HG03196 (cell line): Measurements from ENCODE around the gene ZNF862.
"Not testable (repeated sequence)": the region's sequence is repeated elsewhere in the genome, so short reads cannot be mapped to it uniquely, and the experiment has no call there.

Source experiments
- ATAC-seq: cut with Tn5 transposase; IDR thresholded peaks from one replicate; pipeline ENCODE4 v1.9.1; 2021; ENCODE audit not compliant: unreplicated experiment

The ZNF862 gene

GRCh38 chr7:149824301-149824741 lies 13.9 kb upstream of the ZNF862 start:
- ATAC-seq, result no peak

DNA sequence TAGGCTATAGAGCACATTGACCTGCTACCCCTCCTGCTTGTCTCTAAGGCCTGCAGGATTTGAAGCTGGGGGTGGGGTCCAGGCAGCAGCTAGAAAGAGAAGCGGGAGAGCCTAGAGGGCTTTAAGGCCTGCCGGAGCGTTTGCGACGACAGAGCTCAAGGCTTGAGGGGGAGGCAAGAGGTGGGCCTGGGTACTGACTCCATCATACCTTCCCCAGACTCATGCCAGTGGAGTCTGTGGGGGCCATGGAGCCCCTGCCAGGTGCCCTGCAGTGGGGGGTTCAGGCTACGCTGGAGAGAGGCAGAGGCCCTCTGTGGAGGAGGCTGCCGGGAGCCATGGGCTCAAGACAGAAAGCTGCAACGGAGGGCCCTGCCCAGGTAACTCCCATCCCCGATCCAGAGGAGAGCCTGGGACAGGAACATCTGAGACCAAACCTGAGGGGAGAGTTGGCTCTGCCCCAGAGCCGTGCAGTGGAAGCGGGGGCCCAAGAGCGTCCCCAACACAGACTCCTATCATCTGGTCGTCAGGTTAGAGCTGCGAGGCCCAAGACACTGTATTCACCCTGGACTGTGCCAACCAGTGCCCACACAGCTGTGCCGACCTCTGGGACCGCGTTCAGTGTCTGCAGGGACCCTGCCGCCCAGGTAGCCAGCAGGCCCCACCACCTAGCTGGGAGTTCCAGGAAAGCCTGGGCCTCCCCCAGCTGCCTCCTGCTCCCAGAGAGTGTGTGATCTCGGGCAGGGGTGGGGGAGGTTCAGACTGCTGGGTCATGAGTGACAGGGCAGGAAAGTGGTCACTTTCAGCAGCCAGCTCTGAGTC lies 13.2 kb upstream of the ZNF862 start:
- ATAC-seq, result no peak

DNA sequence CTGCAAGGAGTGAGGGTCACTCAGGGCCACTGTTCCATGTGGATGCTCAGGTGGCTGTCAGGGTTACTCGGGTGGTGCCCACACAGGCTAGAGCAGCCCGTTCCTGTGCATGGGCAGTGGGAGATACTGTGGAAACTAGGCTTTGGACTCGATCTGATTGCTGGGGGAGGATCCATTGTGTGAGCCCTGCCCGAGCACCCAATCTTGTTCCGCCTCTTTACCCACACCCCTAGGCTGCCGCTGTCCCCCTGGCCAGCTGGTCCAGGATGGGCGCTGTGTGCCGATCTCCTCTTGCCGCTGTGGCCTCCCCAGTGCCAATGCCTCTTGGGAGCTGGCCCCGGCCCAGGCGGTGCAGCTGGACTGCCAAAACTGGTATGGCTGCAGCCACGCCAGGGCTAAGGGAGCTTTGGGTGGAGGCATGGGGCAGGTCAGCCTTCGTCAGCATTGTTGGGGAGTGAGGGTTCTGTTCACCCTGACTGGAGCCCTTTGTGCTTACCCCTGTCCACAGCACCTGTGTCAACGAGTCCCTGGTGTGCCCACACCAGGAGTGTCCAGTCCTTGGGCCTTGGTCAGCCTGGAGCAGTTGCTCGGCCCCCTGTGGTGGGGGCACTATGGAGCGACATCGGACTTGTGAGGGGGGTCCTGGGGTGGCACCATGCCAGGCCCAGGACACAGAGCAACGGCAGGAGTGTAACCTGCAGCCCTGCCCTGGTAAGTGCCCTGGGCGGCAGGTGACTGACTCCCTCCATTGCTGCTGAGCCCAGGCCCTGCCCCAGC lies 12.4 kb upstream of the ZNF862 start:
- ATAC-seq, result no peak

DNA sequence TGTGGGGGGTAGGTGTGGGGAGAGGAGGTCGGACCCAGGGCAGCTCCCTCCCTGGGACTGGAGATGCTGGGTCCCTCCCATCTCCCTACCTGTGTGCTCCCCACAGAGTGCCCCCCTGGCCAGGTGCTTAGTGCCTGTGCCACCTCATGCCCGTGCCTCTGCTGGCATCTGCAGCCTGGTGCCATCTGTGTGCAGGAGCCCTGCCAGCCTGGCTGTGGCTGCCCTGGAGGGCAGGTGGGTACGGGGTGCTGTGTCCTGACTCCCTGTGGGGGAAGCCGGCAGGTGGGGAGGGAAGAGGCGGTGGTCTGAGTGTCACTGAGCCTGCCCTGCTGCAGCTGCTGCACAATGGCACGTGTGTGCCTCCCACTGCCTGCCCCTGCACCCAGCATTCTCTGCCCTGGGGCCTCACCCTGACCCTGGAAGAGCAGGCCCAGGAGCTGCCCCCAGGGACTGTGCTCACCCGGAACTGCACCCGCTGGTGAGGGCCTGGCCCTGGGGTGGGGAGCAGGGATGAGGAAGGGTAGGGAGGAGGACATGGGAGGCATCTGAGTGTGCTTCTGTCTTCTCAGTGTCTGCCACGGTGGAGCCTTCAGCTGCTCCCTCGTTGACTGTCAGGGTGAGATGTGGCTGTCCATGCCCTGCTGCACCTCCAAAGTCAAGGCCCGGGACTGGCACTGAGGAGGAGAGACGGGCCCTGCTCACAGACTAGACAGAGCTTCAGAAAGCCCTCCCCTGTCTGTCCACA lies 11.7 kb upstream of the ZNF862 start:
- no peak for ATAC-seq

GRCh38 chr7:149827089-149827981 lies 10.8 kb upstream of the ZNF862 start:
- ATAC-seq, result no peak

DNA sequence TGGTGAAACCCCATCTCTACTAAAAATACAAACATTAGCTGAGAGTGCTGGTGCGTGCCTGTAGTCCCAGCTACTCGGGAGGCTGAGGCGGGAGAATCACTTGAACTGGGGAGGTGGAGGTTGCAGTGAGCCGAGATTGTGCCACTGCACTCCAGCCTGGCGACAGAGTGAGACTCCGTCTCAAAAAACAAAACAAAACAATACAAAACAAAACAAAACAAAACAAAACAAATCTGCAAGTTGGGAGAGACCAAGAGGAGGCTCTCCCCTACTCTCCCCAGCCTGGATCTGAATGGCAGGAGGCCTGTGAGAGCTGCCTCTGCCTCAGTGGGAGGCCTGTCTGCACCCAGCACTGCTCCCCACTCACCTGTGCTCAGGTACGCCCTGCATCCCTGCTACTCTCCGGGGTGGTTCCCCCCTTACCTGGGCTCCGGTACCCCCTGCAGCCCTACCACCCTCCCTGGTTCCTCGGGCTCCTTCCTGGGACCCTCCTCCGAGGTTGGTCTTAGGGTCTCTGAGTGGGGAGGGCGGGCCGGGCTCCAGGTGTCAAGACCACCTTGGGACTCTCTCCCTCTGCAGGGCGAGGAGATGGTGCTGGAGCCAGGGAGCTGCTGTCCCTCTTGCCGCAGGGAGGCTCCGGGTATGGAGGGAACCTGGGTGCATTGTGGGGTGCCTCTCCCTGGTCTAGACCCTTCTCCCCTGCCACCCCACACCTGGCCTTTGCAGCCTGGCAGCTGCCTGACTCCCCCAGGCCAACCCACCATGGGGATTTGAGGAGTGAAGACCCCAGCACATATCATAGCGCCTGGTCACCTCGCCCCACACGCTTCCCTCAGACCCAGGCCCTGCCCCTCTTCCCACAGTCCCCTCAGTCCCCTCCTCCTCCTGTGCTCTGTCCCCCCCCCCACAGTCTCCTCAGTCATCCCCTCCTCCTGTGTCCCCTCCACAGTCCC lies 9.5 kb upstream of the ZNF862 start:
- no peak for ATAC-seq

- not testable (repeated sequence) for ATAC-seq
Observed at GRCh38 chr7:149830527-149830926, 7.6 kb upstream of the ZNF862 start.

GRCh38 chr7:149830997-149831740 lies 7.0 kb upstream of the ZNF862 start:
- ATAC-seq, result no peak

DNA sequence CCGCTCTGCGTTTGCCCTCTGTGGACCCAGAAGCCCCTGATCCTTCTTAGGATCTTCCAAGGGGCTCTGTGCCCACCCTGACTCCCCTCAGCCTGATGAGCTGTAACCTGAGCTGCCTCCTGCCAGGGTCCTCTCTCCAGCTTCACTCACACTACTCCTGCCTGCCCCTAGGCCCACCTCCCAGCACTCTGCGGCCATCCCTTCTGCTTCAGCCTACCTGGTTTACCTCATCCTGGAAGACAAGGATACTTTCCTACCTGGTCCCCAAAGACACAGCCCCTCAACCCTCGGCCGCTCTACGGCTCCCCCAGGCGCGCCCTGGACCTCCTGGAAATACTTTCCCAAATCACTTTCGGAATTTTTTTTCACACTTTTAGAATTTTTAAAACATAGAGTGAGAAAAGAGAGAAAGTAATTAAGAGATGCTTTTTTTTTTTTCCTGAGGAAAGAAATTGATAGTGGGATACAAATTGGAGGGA lies 6.4 kb upstream of the ZNF862 start:
- no peak for ATAC-seq

- no peak for ATAC-seq
Observed at GRCh38 chr7:149832332-149833041, 5.7 kb upstream of the ZNF862 start.

DNA sequence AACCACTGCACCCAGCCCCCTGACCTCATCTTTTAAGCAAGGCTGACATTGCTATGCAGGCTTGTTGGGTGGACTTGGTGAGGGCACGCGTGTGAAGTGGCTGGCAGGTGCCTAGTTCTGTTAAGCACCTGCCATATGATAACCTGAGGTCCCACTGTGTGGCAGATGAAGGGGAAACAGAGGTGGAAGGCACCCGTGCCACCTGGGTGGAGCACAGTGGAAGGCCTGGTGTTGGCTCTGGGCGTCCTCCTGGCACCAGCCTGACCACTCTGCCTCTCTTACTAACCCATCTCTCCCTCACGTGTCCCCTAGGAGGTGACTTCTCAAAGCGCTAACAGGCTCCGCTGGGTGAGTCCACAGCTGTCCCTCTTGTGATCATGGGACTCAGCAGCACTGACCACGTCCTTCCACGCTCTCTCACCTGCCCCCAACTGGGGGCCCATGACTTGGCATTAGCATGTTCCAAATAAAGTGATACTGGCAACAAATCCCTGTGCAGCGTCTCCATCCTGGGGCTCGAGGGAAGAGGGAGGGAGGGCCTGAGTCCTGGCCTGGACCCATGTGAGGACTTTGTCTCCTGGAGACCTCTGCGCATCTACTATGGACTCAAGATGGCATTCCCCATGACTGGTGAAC lies 4.6 kb upstream of the ZNF862 start:
- ATAC-seq, result no peak

GRCh38 chr7:149834601-149835000 lies 3.6 kb upstream of the ZNF862 start:
- ATAC-seq, result no peak

DNA sequence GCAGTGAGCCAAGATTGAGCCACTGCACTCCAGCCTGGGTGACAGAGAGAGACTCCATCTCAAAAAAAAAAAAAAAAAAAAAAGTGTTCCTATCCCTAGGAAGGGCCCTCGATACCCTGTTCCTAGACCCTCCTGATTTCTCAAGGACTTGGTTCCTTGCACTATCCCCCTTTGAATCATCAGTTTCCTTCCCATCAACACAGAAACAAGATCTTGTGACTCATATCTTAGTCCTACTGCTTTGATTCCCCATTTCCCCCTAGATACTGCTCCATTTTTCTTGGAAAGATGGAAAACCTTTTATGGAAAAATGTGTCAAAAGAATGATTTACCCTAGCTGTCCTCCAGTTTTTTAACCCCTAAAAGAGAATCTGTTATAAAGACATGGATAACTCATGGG lies 1.7 kb upstream of the ZNF862 start:
- no peak for ATAC-seq

GRCh38 chr7:149837564-149838223 lies 481 bp upstream of the ZNF862 start:
- no peak for ATAC-seq

- ATAC-seq, result no peak
Observed at GRCh38 chr7:149838992-149839408, 825 bp downstream of the ZNF862 start.

DNA sequence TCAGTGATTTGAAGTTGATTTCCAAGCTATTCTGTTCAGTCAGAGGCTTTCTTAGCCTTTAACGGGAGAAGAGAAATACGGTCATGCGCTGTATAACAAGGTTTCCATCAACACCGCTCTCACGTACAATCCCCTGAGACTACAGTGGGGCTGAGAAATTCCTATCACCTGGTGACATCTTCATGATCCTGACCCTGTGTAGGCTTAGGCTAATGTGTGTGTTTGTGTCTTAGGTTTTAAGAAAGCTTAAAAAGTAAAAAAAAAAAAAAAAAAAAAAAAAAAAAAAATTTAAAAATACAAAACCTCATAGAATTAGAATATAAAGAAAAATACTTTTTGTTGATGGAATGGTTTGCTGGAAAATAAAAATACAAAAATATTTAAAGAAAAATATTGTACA lies 1.8 kb downstream of the ZNF862 start:
- ATAC-seq, result no peak

DNA sequence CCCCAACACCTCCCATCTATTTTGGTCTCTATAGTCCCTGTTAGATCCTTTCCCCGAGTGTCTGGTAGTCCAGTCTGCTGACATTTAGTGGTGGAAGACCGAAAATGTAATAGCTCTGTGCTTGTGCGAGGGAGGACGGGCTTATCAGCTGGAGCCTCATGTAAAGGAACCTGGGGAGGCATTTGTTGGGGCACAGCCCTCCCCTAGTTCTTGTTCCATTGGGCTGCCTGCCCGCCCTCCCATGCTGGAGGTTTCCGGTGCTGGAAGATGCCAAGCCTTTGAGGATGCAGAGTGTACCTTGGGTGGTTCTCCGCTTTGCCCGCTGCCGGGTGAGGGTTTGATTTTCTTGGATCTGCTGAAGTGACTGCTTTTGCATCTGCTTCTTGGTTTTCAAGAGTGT lies 5.4 kb downstream of the ZNF862 start:
- no peak for ATAC-seq
